SK-N-SH treated with all-trans-retinoic acid at 6 μM for 48 hours (cell line): Measurements from ENCODE around the gene C14orf93.

Experiments used
- ARNTL ChIP-seq: fragments of 450-650 bp; formaldehyde crosslinking; IDR thresholded peaks from 2 replicates; pipeline ENCODE4 v1.5.0; 2020; ENCODE audit warnings: low read depth, mild to moderate bottlenecking, moderate library complexity, borderline replicate concordance
- RARB ChIP-seq: fragments of 250-450 bp; sonication (Bioruptor Pico); IDR thresholded peaks from 2 replicates; pipeline ENCODE4 v1.8.0; 2021; ENCODE audit warnings: mild to moderate bottlenecking, moderate library complexity
- SNAI2 ChIP-seq: fragments of 250-450 bp; sonication (Bioruptor Pico); IDR thresholded peaks from 2 replicates; pipeline ENCODE4 v1.5.0; 2020; ENCODE audit warnings: mild to moderate bottlenecking, moderate library complexity
- TOX ChIP-seq: fragments of 250-450 bp; sonication (Bioruptor Pico); IDR thresholded peaks from 2 replicates; pipeline ENCODE4 v1.8.0; 2021; ENCODE audit warnings: mild to moderate bottlenecking, moderate library complexity, borderline replicate concordance
- ZNF8 ChIP-seq: fragments of 450-650 bp; formaldehyde crosslinking; IDR thresholded peaks from 2 replicates; pipeline ENCODE4 v1.5.0; 2020; ENCODE audit warnings: mild to moderate bottlenecking, moderate library complexity
- TF ChIP-seq, protein P1 (sequence below): fragments of 250-450 bp; sonication (Bioruptor Pico); IDR thresholded peaks from 2 replicates; pipeline ENCODE4 v1.8.0; 2021; ENCODE audit warnings: low read depth, mild to moderate bottlenecking, moderate library complexity, borderline replicate concordance
- TF ChIP-seq, protein P2 (sequence below): fragments of 250-450 bp; sonication (Bioruptor Pico); IDR thresholded peaks from 2 replicates; pipeline ENCODE4 v1.5.1; 2020; ENCODE audit warnings: low read depth, mild to moderate bottlenecking, moderate library complexity
- TF ChIP-seq, protein P3 (sequence below): fragments of 250-450 bp; sonication (Bioruptor Pico); IDR thresholded peaks from 2 replicates; pipeline ENCODE4 v1.5.0; 2020; ENCODE audit warnings: mild to moderate bottlenecking, moderate library complexity

DNA sequence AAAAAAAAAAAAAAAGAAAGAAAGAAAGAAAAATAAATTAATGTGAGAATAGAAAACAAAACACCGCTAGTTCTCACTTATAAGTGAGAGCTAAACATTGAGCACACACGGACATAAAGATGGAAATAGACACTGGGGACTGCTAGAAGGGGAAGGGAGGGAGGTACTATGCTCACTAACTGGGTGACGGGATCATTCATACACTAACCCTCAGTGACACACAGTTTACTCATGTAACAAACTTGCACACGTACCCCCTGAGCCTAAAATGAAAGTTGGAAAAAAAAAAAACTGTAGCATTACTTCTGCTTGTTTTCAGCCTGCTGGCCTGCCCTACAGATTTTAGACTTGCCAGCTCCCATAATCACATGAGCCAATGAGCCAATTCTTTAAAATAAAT lies 70.3 kb downstream of the C14orf93 start:
- TF ChIP-seq ARNTL (CRISPR knock-in tag): no peak
- TF ChIP-seq SNAI2 (CRISPR knock-in tag): no peak
- no peak for TF ChIP-seq RARB (CRISPR knock-in tag)
- TF ChIP-seq, protein P1, sequence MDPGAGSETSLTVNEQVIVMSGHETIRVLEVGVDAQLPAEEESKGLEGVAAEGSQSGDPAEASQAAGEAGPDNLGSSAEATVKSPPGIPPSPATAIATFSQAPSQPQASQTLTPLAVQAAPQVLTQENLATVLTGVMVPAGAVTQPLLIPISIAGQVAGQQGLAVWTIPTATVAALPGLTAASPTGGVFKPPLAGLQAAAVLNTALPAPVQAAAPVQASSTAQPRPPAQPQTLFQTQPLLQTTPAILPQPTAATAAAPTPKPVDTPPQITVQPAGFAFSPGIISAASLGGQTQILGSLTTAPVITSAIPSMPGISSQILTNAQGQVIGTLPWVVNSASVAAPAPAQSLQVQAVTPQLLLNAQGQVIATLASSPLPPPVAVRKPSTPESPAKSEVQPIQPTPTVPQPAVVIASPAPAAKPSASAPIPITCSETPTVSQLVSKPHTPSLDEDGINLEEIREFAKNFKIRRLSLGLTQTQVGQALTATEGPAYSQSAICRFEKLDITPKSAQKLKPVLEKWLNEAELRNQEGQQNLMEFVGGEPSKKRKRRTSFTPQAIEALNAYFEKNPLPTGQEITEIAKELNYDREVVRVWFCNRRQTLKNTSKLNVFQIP (CRISPR knock-in tag): no peak
- no peak for TF ChIP-seq TOX (CRISPR knock-in tag)
- TF ChIP-seq, protein P2, sequence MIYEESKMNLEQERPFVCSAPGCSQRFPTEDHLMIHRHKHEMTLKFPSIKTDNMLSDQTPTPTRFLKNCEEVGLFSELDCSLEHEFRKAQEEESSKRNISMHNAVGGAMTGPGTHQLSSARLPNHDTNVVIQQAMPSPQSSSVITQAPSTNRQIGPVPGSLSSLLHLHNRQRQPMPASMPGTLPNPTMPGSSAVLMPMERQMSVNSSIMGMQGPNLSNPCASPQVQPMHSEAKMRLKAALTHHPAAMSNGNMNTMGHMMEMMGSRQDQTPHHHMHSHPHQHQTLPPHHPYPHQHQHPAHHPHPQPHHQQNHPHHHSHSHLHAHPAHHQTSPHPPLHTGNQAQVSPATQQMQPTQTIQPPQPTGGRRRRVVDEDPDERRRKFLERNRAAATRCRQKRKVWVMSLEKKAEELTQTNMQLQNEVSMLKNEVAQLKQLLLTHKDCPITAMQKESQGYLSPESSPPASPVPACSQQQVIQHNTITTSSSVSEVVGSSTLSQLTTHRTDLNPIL (CRISPR knock-in tag): no peak
- TF ChIP-seq ZNF8 (CRISPR knock-in tag): no peak
- TF ChIP-seq, protein P3, sequence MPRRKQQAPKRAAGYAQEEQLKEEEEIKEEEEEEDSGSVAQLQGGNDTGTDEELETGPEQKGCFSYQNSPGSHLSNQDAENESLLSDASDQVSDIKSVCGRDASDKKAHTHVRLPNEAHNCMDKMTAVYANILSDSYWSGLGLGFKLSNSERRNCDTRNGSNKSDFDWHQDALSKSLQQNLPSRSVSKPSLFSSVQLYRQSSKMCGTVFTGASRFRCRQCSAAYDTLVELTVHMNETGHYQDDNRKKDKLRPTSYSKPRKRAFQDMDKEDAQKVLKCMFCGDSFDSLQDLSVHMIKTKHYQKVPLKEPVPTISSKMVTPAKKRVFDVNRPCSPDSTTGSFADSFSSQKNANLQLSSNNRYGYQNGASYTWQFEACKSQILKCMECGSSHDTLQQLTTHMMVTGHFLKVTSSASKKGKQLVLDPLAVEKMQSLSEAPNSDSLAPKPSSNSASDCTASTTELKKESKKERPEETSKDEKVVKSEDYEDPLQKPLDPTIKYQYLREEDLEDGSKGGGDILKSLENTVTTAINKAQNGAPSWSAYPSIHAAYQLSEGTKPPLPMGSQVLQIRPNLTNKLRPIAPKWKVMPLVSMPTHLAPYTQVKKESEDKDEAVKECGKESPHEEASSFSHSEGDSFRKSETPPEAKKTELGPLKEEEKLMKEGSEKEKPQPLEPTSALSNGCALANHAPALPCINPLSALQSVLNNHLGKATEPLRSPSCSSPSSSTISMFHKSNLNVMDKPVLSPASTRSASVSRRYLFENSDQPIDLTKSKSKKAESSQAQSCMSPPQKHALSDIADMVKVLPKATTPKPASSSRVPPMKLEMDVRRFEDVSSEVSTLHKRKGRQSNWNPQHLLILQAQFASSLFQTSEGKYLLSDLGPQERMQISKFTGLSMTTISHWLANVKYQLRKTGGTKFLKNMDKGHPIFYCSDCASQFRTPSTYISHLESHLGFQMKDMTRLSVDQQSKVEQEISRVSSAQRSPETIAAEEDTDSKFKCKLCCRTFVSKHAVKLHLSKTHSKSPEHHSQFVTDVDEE (CRISPR knock-in tag): no peak
